BJ (cell line): ENCODE data around the gene YARS1. TPM values are rescaled to one million over a fixed set of nuclear protein-coding genes. Genes with fewer than 3 reads are reported as not detected.

Experiments
- CTCF ChIA-PET: fragments of 350-600 bp; formaldehyde crosslinking; extraction: SDS; loops from one replicate; lab custom pipeline; 2021; ENCODE audit warnings: antibody characterized with exemption, inconsistent platforms; lab: Yijun Ruan, JAX
- POLR2A ChIA-PET: fragments of 300-600 bp; sonication (Branson Sonifier 250); formaldehyde crosslinking; extraction: SDS; loops from one replicate; lab custom pipeline; 2021; ENCODE audit warnings: antibody characterized with exemption; lab: Charles Lee
- DNase-seq: peaks from one replicate; pipeline ENCODE4 v3.0.0-alpha.2; 2011; ENCODE audit warnings: low read depth
- H3K27me3 ChIP-seq: 2 replicates; pipeline ENCODE4 v1.6.0; 2011; ENCODE audit warnings: low read length; ENCODE audit not compliant: control insufficient read depth, insufficient read depth
- H3K36me3 ChIP-seq: 2 replicates; pipeline ENCODE4 v1.5.1; 2011; ENCODE audit warnings: low read length; ENCODE audit not compliant: control insufficient read depth, insufficient read depth
- H3K4me3 ChIP-seq: 2 replicates; pipeline ENCODE4 v1.5.1; 2011; ENCODE audit warnings: low read depth, mild to moderate bottlenecking, control low read depth, low read length
- CTCF ChIP-seq: IDR thresholded peaks from 2 replicates; pipeline ENCODE4 v1.5.1; 2011; ENCODE audit warnings: low read depth, mild to moderate bottlenecking, control low read depth, inconsistent platforms, low read length, moderate library complexity; ENCODE audit not compliant: insufficient read depth
- polyA plus RNA-seq: library from polyadenylated mRNA; depleted of rRNA; stranded (reverse); fragments of >200 nt; gene quantifications from 2 replicates; pipeline ENCODE4 v1.2.3, GENCODE V29; 2011; rRNA removed

Gene YARS1
- polyA plus RNA-seq, 1 experiment, result 75.3 TPM

DNA sequence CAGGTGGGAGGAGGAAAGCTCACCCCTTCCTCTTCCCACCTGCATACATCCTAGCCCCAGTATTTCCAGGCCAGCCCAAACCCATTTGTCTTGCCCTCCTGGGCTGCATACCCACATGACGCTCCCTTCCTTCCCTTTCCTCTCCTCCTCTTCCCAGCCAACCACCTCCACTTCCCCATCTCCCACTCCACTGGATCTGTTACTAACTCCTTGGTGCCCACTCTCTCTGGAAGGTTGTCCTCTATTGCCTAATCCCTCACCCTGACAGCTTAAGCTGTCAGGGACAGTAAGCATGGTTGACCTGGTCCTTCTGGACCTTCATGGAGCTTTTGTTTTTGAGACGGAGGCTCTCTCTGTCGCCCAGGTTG, 91.6 kb downstream of the YARS1 start:
- Histone ChIP-seq H3K27me3 (no peaks in the 10 kb centered on the region), H3K36me3 (no peaks in the 10 kb centered on the region), H3K4me3 (no peak overlapping the region)
- no peak for TF ChIP-seq CTCF
- POLR2A ChIA-PET, result interaction anchor here (1.0 kb wide), 1 partner anchor 22 kb away, joined by 5 read pairs; no protein-coding TSS in a partner anchor
- CTCF ChIA-PET, result interaction anchor here (0.9 to 6.4 kb wide), 3 partner anchors 13 to 161 kb away, joined by 3 to 31 read pairs (median 3); no protein-coding TSS in a partner anchor
- no peak for DNase-seq

Other genes with a start within 250 kb of the YARS1 start
- 21.1 and 50.9 TPM in 2 replicates for gene ZBTB8OS, start 166.8 kb downstream of the YARS1 start, polyA plus RNA-seq
- 67.0 and 102 TPM in 2 replicates for gene RBBP4, start 166.2 kb downstream of the YARS1 start, polyA plus RNA-seq
- gene SYNC, start 114.6 kb downstream of the YARS1 start, polyA plus RNA-seq, result 57.3 and 60.5 TPM in 2 replicates
- gene S100PBP, start 295 bp upstream of the YARS1 start, polyA plus RNA-seq, result 20.7 and 31.8 TPM in 2 replicates
- gene FNDC5, start 53.6 kb upstream of the YARS1 start, polyA plus RNA-seq, result 1.1 and 1.2 TPM in 2 replicates
- gene HPCA, start 69.1 kb upstream of the YARS1 start, polyA plus RNA-seq, result not detected in 2 replicates
- gene TMEM54, start 84.0 kb upstream of the YARS1 start, polyA plus RNA-seq, result 19.1 and 34.9 TPM in 2 replicates
- 7.7 and 8.2 TPM in 2 replicates for gene RNF19B, start 147.5 kb upstream of the YARS1 start, polyA plus RNA-seq
- 131 and 150 TPM in 2 replicates for gene AK2, start 219.5 kb upstream of the YARS1 start, polyA plus RNA-seq